Transverse colon (tissue), 4 donors: ENCODE measurements around the gene ATPAF2. TPM values are rescaled to one million over a fixed set of nuclear protein-coding genes. Genes with fewer than 3 reads are reported as not detected.

Experiments
- DNase-seq: peaks from one replicate; pipeline ENCODE4 v3.0.0-alpha.2; 2019
- H3K27ac ChIP-seq, 4 donors: fragments of 200-600 bp; sonication (generic); 2 replicates each; pipeline ENCODE4 v1.5.1; 2016 to 2018; ENCODE audit warnings: inconsistent platforms in 4 of 4
- H3K27me3 ChIP-seq: fragments of 200-600 bp; sonication (generic); 2 replicates; pipeline ENCODE4 v1.5.1; 2017; ENCODE audit warnings: inconsistent platforms
- H3K36me3 ChIP-seq, 4 donors: fragments of 200-600 bp; sonication (generic); 2 replicates each; pipeline ENCODE4 v1.5.1; 2017 to 2019; ENCODE audit warnings: inconsistent platforms in 4 of 4
- H3K4me1 ChIP-seq, 4 donors: fragments of 200-600 bp; sonication (generic); 2 replicates each; pipeline ENCODE4 v1.5.1; 2017 to 2020; ENCODE audit warnings: inconsistent platforms in 4 of 4
- H3K4me3 ChIP-seq, 4 donors: fragments of 200-600 bp; sonication (generic); 1 replicate in 1 of 4; 2 replicates in 3 of 4; pipeline versions ENCODE4 v1.5.1 to v1.6.1; 2017 to 2019; ENCODE audit warnings: inconsistent platforms in 4 of 4
- H3K9me3 ChIP-seq, 2 donors: fragments of 200-600 bp; sonication (generic); 2 replicates each; pipeline ENCODE4 v1.5.1; 2017 to 2019; ENCODE audit warnings: inconsistent platforms in 2 of 2
- EP300 ChIP-seq: sonication (generic); formaldehyde crosslinking; IDR thresholded peaks from one replicate; pipeline ENCODE4 v1.6.1; 2017; ENCODE audit warnings: antibody characterized with exemption, low read depth
- POLR2A ChIP-seq: fragments of 450-650 bp; IDR thresholded peaks from one replicate; pipeline ENCODE4 v1.6.1; 2016; ENCODE audit warnings: antibody characterized with exemption, mild to moderate bottlenecking, moderate library complexity
- POLR2AphosphoS5 ChIP-seq, 3 donors: sonication (generic); formaldehyde crosslinking; IDR thresholded peaks; one replicate each; pipeline ENCODE4 v1.6.1; 2016; ENCODE audit warnings: antibody characterized with exemption in 3 of 3
- WGBS, 2 donors: methylation state at CpG; one replicate each; pipeline ENCODE4 v1.1.5; 2018; ENCODE audit warnings: low coverage in 1 of 2; 5-methylcytosine and 5-hydroxymethylcytosine counted together
- in situ Hi-C, 4 donors: fragments of 200-750 bp; cut with MboI; loops; one replicate each; pipeline versions ENCODE4 v1.15.0 to v1.15.1; 2017; ENCODE audit warnings: low sequenced_read_pairs in 3 of 4, low pct_ligation_motif_present in 1 of 4, low pct_unique_long_range_greater_than_20kb in 1 of 4
- intact Hi-C: fragments of 100-400 bp; cut with DNase I; formaldehyde crosslinking; loops from one replicate; pipeline ENCODE4 v1.15.1; 2023; ENCODE audit warnings: low total_unique reads
- total RNA-seq, 4 donors: library from RNA; depleted of rRNA; stranded (reverse); fragments of >200 nt; gene quantifications; one replicate each; pipeline ENCODE4 v1.1.0, GENCODE V29; 2016
- TF ChIP-seq, protein P1 (sequence below), 5 experiments: fragments of 200-600 bp in 3 of 5; fragments of 450-650 bp in 2 of 5; sonication (generic) in 3 of 5; IDR thresholded peaks; 1 replicate in 2 of 5; 2 replicates in 3 of 5; pipeline ENCODE4 v1.5.1; 2016 to 2017; ENCODE audit warnings: antibody characterized with exemption in 5 of 5, inconsistent platforms in 3 of 5, mild to moderate bottlenecking in 2 of 5, moderate library complexity in 1 of 5

The ATPAF2 gene
- total RNA-seq, 4 donors from 2014 or later: 17.3 to 65.1 (median 24.7) TPM

DNA sequence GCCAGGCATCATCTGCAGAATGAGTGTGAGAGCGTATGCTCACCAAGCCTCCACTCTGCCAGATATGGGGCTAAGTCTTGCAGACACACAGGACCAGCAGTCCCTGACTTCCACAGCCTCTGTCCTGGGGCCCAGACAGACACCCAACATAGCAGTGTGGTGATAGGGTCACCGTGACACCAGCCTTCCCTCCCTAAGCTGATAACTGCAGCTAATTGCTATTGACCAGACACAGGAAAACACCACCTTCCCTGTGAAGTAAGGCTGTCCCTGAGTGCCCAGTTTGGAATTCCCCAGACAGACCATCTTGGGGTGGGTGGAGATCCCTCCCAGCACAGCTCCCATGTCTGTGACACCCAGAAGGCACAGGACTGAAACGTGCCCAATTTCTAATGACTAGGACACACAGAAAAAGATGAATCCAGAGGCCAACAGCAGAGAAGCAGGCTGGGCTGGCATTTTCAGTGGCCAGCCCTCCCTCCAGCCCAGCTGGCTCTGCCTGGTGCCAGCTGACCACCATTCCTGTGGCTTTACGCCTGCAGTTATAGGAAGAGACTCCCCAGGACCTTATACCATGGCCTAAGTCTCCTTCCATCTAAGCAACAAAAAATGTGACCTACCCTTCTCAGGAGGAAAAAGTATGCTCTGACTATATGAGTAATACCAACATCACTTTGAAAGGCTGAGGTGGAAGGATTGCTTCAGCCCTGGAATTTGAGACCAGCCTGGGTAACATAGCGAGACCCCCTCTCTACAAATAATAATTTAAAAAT lies 30.3 kb downstream of the ATPAF2 start:
- no peak for DNase-seq
- Histone ChIP-seq H3K4me3 (no peak overlapping the region), H3K27ac (no peak overlapping the region), H3K36me3 (no peaks in the 10 kb centered on the region), H3K4me1 (peaks cover 0 to 4% (median 0%) of the 10 kb centered on the region in 4 donors), H3K27me3 (no peaks in the 10 kb centered on the region), H3K9me3 (no peaks in the 10 kb centered on the region)
- intact Hi-C loops (no loop called here), in situ Hi-C loops (no loop called here)
- TF ChIP-seq POLR2AphosphoS5 (IDR thresholded peaks at IDR 0.05): no peak
- TF ChIP-seq POLR2A: no peak
- no peak for TF ChIP-seq EP300
- TF ChIP-seq, protein P1, sequence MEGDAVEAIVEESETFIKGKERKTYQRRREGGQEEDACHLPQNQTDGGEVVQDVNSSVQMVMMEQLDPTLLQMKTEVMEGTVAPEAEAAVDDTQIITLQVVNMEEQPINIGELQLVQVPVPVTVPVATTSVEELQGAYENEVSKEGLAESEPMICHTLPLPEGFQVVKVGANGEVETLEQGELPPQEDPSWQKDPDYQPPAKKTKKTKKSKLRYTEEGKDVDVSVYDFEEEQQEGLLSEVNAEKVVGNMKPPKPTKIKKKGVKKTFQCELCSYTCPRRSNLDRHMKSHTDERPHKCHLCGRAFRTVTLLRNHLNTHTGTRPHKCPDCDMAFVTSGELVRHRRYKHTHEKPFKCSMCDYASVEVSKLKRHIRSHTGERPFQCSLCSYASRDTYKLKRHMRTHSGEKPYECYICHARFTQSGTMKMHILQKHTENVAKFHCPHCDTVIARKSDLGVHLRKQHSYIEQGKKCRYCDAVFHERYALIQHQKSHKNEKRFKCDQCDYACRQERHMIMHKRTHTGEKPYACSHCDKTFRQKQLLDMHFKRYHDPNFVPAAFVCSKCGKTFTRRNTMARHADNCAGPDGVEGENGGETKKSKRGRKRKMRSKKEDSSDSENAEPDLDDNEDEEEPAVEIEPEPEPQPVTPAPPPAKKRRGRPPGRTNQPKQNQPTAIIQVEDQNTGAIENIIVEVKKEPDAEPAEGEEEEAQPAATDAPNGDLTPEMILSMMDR (IDR thresholded peaks at IDR 0.05): no peak
- WGBS, 2 donors: 17 to 71% methylated on average over 1 to 5 of the region's 5 CpGs

DNA sequence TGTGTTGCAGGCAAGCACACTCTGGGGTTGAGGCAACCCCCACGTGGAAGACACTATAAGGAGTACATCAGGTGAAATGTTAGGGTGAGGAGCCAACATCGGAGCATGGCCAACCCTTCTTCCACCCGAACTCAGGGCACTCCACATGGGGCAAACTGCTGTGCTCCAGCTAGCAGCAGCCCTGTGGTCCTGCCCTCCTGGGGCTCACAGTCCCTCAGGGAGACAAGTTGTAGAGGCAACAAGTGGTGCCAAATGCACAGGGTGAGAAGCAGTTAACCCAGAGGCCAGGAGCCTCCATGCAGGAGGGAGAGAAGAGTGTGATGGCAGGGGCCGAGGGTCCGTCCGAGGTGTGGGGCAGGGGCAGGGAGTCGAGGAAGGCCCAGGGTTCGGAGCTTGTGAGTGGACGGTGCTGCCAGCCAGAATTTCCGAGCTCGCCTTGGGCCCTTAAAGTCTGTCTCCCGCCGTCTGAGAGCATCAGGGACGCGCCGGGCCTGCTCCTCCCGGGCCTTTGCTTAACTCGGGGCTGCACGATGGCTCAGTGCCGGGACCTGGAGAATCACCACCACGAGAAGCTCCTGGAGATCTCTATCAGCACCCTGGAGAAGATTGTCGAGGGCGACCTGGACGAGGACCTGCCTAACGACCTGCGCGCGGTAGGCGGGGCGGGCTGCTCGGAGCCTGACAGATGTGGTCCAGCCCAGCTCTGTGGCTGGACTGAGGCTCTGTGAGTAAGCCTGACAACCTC lies 32.3 kb downstream of the ATPAF2 start:
- WGBS, 2 donors: 81 to 92% methylated on average over 6 to 30 of the region's 31 CpGs
- Histone ChIP-seq H3K4me3 (no peak overlapping the region), H3K36me3 (no peaks in the 10 kb centered on the region), H3K4me1 (peaks cover 0 to 4% (median 0%) of the 10 kb centered on the region in 4 donors), H3K27ac (no peak overlapping the region), H3K27me3 (no peaks in the 10 kb centered on the region), H3K9me3 (no peaks in the 10 kb centered on the region)
- intact Hi-C loops (no loop called here), in situ Hi-C loops (no loop called here)
- TF ChIP-seq, protein P1 (IDR thresholded peaks at IDR 0.05): no peak
- no peak for TF ChIP-seq POLR2A
- TF ChIP-seq EP300: no peak
- no peak for TF ChIP-seq POLR2AphosphoS5 (IDR thresholded peaks at IDR 0.05)
- DNase-seq: no peak

DNA sequence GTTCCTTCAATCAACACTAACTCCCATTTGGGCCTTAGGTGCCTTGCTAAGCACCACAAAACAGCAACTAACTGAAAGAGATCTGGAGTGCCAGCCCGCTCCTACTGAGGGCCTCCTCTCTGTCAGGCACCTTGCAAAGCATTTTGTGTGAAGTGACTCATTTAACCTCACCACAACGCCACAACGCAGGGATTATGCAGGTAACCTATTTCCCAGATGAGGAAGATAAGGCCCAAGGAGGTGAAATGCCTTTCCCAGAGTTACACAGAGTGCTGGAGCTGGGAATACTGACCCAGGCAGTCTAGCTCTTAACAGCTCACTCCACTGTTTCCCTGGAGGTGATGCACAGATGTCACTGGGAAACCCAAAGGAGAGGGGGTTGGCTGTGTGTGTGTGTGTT lies 33.5 kb downstream of the ATPAF2 start:
- Histone ChIP-seq H3K27me3 (no peaks in the 10 kb centered on the region), H3K4me3 (no peak overlapping the region), H3K9me3 (no peaks in the 10 kb centered on the region), H3K27ac (no peak overlapping the region), H3K36me3 (no peaks in the 10 kb centered on the region), H3K4me1 (peaks cover 0 to 4% (median 0%) of the 10 kb centered on the region in 4 donors)
- in situ Hi-C loops (no loop called here), intact Hi-C loops (no loop called here)
- TF ChIP-seq, protein P1 (IDR thresholded peaks at IDR 0.05): no peak
- WGBS, 2 donors: 82% methylated on average over 2 to 3 of the region's 3 CpGs
- DNase-seq: no peak

DNA sequence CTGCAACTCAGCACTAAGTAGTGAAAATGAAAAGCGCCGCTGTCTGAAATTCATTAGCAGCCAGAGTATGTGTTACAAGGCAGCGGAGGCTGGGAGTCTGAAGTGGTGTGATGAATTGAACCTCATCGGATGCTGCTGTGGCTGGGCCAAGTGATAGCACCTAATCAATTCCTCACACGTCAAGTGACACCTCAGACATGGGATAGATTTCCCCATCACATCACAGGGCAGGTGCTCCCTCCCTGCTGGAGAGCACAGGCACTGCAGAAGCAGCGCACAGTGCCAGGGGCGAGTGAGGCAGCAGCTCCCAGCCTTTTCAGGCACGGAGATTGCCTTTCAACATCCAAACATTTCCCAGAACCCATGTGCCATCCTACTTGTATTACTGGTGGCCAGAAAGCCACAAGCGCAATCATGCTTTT lies 34.1 kb downstream of the ATPAF2 start:
- no peak for DNase-seq
- peaks cover 0 to 4% (median 0%) of the 10 kb centered on the region in 4 donors for H3K4me1 ChIP-seq
- no peaks in the 10 kb centered on the region for H3K9me3 ChIP-seq
- H3K4me3 ChIP-seq: no peak overlapping the region
- intact Hi-C loops: no loop called here
- H3K27me3 ChIP-seq: no peaks in the 10 kb centered on the region
- H3K27ac ChIP-seq: no peak overlapping the region
- 86 to 91% methylated on average over 2 to 9 of the region's 9 CpGs for WGBS, 2 donors
- no peaks in the 10 kb centered on the region for H3K36me3 ChIP-seq
- in situ Hi-C loops: no loop called here
- TF ChIP-seq, protein P1 (IDR thresholded peaks at IDR 0.05): no peak
- TF ChIP-seq POLR2AphosphoS5 (IDR thresholded peaks at IDR 0.05): no peak
- no peak for TF ChIP-seq POLR2A
- TF ChIP-seq EP300: no peak
